H1 (cell line): ENCODE measurements around the gene NOS1AP. TPM values are rescaled to one million over a fixed set of nuclear protein-coding genes. Genes with fewer than 3 reads are reported as not detected.

Experiments used
- CTCF ChIA-PET: fragments of 300-600 bp; sonication (Branson Sonifier 250); formaldehyde crosslinking; loops from one replicate; lab custom pipeline; 2021; ENCODE audit not compliant: partially characterized antibody; lab: Charles Lee
- POLR2A ChIA-PET: fragments of 300-600 bp; sonication (Branson Sonifier 250); formaldehyde crosslinking; loops from one replicate; lab custom pipeline; 2021; ENCODE audit warnings: inconsistent platforms; ENCODE audit not compliant: partially characterized antibody; lab: Charles Lee
- DNase-seq, 2 experiments: peaks; one replicate each; pipeline versions ENCODE4 v3.0.0 to v3.0.0-alpha.2; 2010 to 2022; ENCODE audit warnings: low spot score in 2 of 2, low read depth in 1 of 2, mixed read lengths in 1 of 2
- FAIRE-seq: peaks from 2 replicates; lab custom pipeline; 2011; peaks lifted over from hg19 to GRCh38; lab: Jason Lieb, UNC
- H2AFZ ChIP-seq: 2 replicates; pipeline ENCODE4 v1.8.1; 2012; ENCODE audit warnings: low read length, inconsistent platforms
- H2AK5ac ChIP-seq: 2 replicates; pipeline ENCODE4 v1.6.1; 2013; ENCODE audit warnings: low read depth, low read length
- H2BK120ac ChIP-seq: replicated peaks from 2 replicates; pipeline ENCODE3; 2013; ENCODE audit warnings: low read depth, low read length, inconsistent platforms
- H2BK12ac ChIP-seq: 2 replicates; pipeline ENCODE4 v1.6.1; 2013; ENCODE audit warnings: low read depth, low read length
- H2BK15ac ChIP-seq: 2 replicates; pipeline ENCODE4 v1.6.1; 2013; ENCODE audit warnings: low read length
- H2BK20ac ChIP-seq: 2 replicates; pipeline ENCODE4 v1.6.1; 2013; ENCODE audit warnings: low read length
- H2BK5ac ChIP-seq: 2 replicates; pipeline ENCODE4 v1.6.1; 2013; ENCODE audit warnings: low read depth, low read length
- H3K14ac ChIP-seq: 2 replicates; pipeline ENCODE4 v1.6.1; 2013; ENCODE audit warnings: inconsistent platforms; ENCODE audit not compliant: insufficient read length
- H3K18ac ChIP-seq: 2 replicates; pipeline ENCODE4 v1.6.1; 2013; ENCODE audit warnings: low read length; ENCODE audit errors: extremely low read depth
- H3K23ac ChIP-seq: 2 replicates; pipeline ENCODE4 v1.6.1; 2013; ENCODE audit warnings: inconsistent platforms; ENCODE audit not compliant: insufficient read length
- H3K23me2 ChIP-seq: 2 replicates; pipeline ENCODE4 v1.6.1; 2013; ENCODE audit warnings: low read depth, low read length
- H3K27ac ChIP-seq: 2 replicates; pipeline ENCODE4 v1.6.1; 2011; ENCODE audit warnings: low read depth, low read length, inconsistent platforms
- H3K27me3 ChIP-seq, 4 experiments: replicated peaks in 1 of 4; 1 replicate in 1 of 4; 2 replicates in 3 of 4; pipeline versions ENCODE4 v1.6.1 to v1.8.1; 2011 to 2013; ENCODE audit warnings: low read length in 3 of 4, mild to moderate bottlenecking in 3 of 4, inconsistent platforms in 2 of 4, mixed read lengths in 2 of 4, moderate library complexity in 1 of 4; ENCODE audit not compliant: control insufficient read depth in 3 of 4, insufficient read depth in 3 of 4; ENCODE audit errors: extremely low read depth in 1 of 4
- H3K36me3 ChIP-seq, 4 experiments: 2 replicates each; pipeline versions ENCODE4 v1.6.1 to v1.8.1; 2011 to 2013; ENCODE audit warnings: mild to moderate bottlenecking in 4 of 4, low read length in 3 of 4, moderate library complexity in 2 of 4, control low read depth in 1 of 4, inconsistent platforms in 1 of 4; ENCODE audit not compliant: insufficient read depth in 4 of 4, control insufficient read depth in 2 of 4
- H3K4ac ChIP-seq: replicated peaks from 2 replicates; pipeline ENCODE3; 2013; ENCODE audit warnings: low read length, low read depth, mixed read lengths, inconsistent platforms; ENCODE audit not compliant: insufficient read length
- H3K4me1 ChIP-seq, 4 experiments: replicated peaks in 1 of 4; 1 replicate in 1 of 4; 2 replicates in 3 of 4; pipeline versions ENCODE4 v1.6.1 to v1.8.1; 2011 to 2013; ENCODE audit warnings: low read length in 3 of 4, inconsistent platforms in 2 of 4, mixed read lengths in 1 of 4; ENCODE audit not compliant: insufficient read depth in 4 of 4, control insufficient read depth in 3 of 4
- H3K4me2 ChIP-seq, 2 experiments: 2 replicates each; pipeline versions ENCODE4 v1.6.1 to v1.8.1; 2011 to 2013; ENCODE audit warnings: low read depth in 2 of 2, low read length in 2 of 2, control low read depth in 1 of 2, inconsistent platforms in 1 of 2, mild to moderate bottlenecking in 1 of 2; ENCODE audit not compliant: insufficient read depth in 1 of 2
- H3K4me3 ChIP-seq, 4 experiments: fragments of 200-600, 300-600 bp in 1 of 4; sonication (generic), shearing (Covaris generic), sonication (Bioruptor Twin) in 1 of 4; 2 replicates each; pipeline versions ENCODE4 v1.5.1 to v1.8.1; 2011 to 2016; ENCODE audit warnings: low read length in 4 of 4, low read depth in 3 of 4, control low read depth in 2 of 4, inconsistent platforms in 2 of 4, mild to moderate bottlenecking in 2 of 4, mixed read lengths in 1 of 4, moderate library complexity in 1 of 4; ENCODE audit not compliant: insufficient read depth in 2 of 4; ENCODE audit errors: extremely low read depth in 1 of 4
- H3K56ac ChIP-seq: replicated peaks from 2 replicates; pipeline ENCODE3; 2013; ENCODE audit warnings: low read depth, mild to moderate bottlenecking, mixed read lengths, low read length, inconsistent platforms; ENCODE audit not compliant: insufficient read length
- H3K79me1 ChIP-seq: 2 replicates; pipeline ENCODE4 v1.6.1; 2013; ENCODE audit warnings: low read depth, low read length, control low read depth
- H3K79me2 ChIP-seq, 2 experiments: 2 replicates each; pipeline versions ENCODE4 v1.6.1 to v1.8.1; 2012 to 2013; ENCODE audit warnings: low read length in 2 of 2, mild to moderate bottlenecking in 2 of 2, inconsistent platforms in 1 of 2; ENCODE audit not compliant: insufficient read depth in 2 of 2, control insufficient read depth in 1 of 2
- H3K9ac ChIP-seq, 4 experiments: replicated peaks in 1 of 4; 1 replicate in 1 of 4; 2 replicates in 3 of 4; pipeline versions ENCODE4 v1.6.1 to v1.8.1; 2011 to 2013; ENCODE audit warnings: low read depth in 3 of 4, low read length in 3 of 4, control low read depth in 2 of 4, mild to moderate bottlenecking in 2 of 4, moderate library complexity in 2 of 4, inconsistent platforms in 1 of 4; ENCODE audit errors: extremely low read depth in 1 of 4
- H3K9me3 ChIP-seq, 2 experiments: 2 replicates each; pipeline versions ENCODE4 v1.6.1 to v1.8.1; 2012 to 2013; ENCODE audit warnings: mild to moderate bottlenecking in 2 of 2, moderate library complexity in 2 of 2, control low read depth in 1 of 2, inconsistent platforms in 1 of 2, low read depth in 1 of 2, low read length in 1 of 2, mixed read lengths in 1 of 2; ENCODE audit not compliant: insufficient read depth in 2 of 2
- H4K20me1 ChIP-seq, 2 experiments: replicated peaks in 1 of 2; 2 replicates each; pipeline versions ENCODE3 to v1.8.1; 2011 to 2013; ENCODE audit warnings: inconsistent platforms in 2 of 2, low read length in 2 of 2, mild to moderate bottlenecking in 1 of 2; ENCODE audit not compliant: insufficient read depth in 2 of 2, control insufficient read depth in 1 of 2
- H4K5ac ChIP-seq: 2 replicates; pipeline ENCODE4 v1.6.1; 2013; ENCODE audit warnings: low read length, low read depth, mixed read lengths, inconsistent platforms; ENCODE audit not compliant: insufficient read length
- H4K8ac ChIP-seq: 2 replicates; pipeline ENCODE4 v1.8.0; 2013; ENCODE audit warnings: mild to moderate bottlenecking, moderate library complexity, low read length, inconsistent platforms; ENCODE audit not compliant: insufficient read depth; ENCODE audit errors: extremely low read depth
- H4K91ac ChIP-seq: replicated peaks from 2 replicates; pipeline ENCODE3; 2013; ENCODE audit warnings: low read length, mixed read lengths, inconsistent platforms; ENCODE audit not compliant: insufficient read length
- EP300 ChIP-seq, 2 experiments: IDR thresholded peaks; 1 replicate in 1 of 2; 2 replicates in 1 of 2; pipeline ENCODE4 v1.6.1; 2011 to 2012; ENCODE audit warnings: low read depth in 2 of 2, low read length in 2 of 2, mild to moderate bottlenecking in 2 of 2, borderline replicate concordance in 1 of 2, inconsistent platforms in 1 of 2, moderate library complexity in 1 of 2
- GTF2F1 ChIP-seq: IDR thresholded peaks from 2 replicates; pipeline ENCODE4 v1.6.1; 2012; ENCODE audit warnings: low read depth, low read length, improper control_type of control experiment, borderline replicate concordance
- NANOG ChIP-seq: IDR thresholded peaks from 2 replicates; pipeline ENCODE4 v1.6.1; 2011; ENCODE audit warnings: low read length, low read depth, mild to moderate bottlenecking, inconsistent platforms; ENCODE audit not compliant: insufficient read depth, poor library complexity, severe bottlenecking
- WGBS, 2 experiments: shearing (Covaris generic) in 1 of 2; methylation state at CpG; one replicate each; pipeline versions ENCODE4 v1.1.6 to v1.1.7; 2013 to 2015; ENCODE audit warnings: low lambda C conversion rate in 2 of 2, mixed read lengths in 2 of 2, inconsistent platforms in 1 of 2, low coverage in 1 of 2, missing lambda C conversion rate in 1 of 2; ENCODE audit not compliant: insufficient replicate concordance in 2 of 2, insufficient coverage in 1 of 2, insufficient read length in 1 of 2; ENCODE audit errors: extremely low coverage in 1 of 2, missing lambda C conversion rate in 1 of 2; 5-methylcytosine and 5-hydroxymethylcytosine counted together
- polyA plus RNA-seq, 7 experiments: library from polyadenylated mRNA; depleted of rRNA in 3 of 7; stranded (reverse) in 5 of 7; unstranded in 2 of 7; fragments of >200 nt in 5 of 7; fragments of 200-250 nt in 2 of 7; gene quantifications; 1 replicate in 5 of 7; 2 replicates in 1 of 7; 4 replicates in 1 of 7; pipeline versions ENCODE4 v1.2.1 to v1.2.3, GENCODE V29; 2011 to 2013; ENCODE audit warnings: missing spikeins in 2 of 7, mixed read lengths in 2 of 7
- total RNA-seq: library from RNA; stranded (reverse); fragmentation: NEBNext Ultra II Directional; extraction: Animal tissue kit (Norgen Biotek cat#: 25700); gene quantifications from 2 replicates; pipeline ENCODE4 v1.2.1, GENCODE V29; 2021

Gene NOS1AP
- total and polyA plus RNA-seq, 2 of the 8 experiments (the other 6 are each of a cell fraction or from before 2014, with no cell fraction given): 2.4 to 12.1 TPM

- WGBS, 2 experiments: 89% methylated on average over 5 of the region's 5 CpGs; no CpG with 5 or more reads in 1 of the 2 experiments
- CTCF ChIA-PET: interaction anchor here (0.6 to 1.1 kb wide), 2 partner anchors 22 to 41 kb away, joined by 3 read pairs; no protein-coding TSS in a partner anchor
- H2BK120ac ChIP-seq: no peak overlapping the region
- no peak overlapping the region for H2BK15ac ChIP-seq
- DNase-seq (no peak), FAIRE-seq (no peak)
- no peak overlapping the region for H2BK20ac ChIP-seq
- H3K4ac ChIP-seq: no peak overlapping the region
- H3K79me1 ChIP-seq: peaks cover 7% of the 10 kb centered on the region
- peaks cover 2 to 3% of the 10 kb centered on the region in 2 experiments for H4K20me1 ChIP-seq
- H3K14ac ChIP-seq: no peak overlapping the region
- H3K23ac ChIP-seq: no peak overlapping the region
- H3K9me3 ChIP-seq: no peaks in the 10 kb centered on the region
- H4K91ac ChIP-seq: no peak overlapping the region
- no peak overlapping the region for H3K4me2 ChIP-seq
- no peaks in the 10 kb centered on the region for H3K36me3 ChIP-seq
- no peak overlapping the region for H2BK5ac ChIP-seq
- H3K27me3 ChIP-seq: no peaks in the 10 kb centered on the region; a peak in 1 of 7 replicates
- POLR2A ChIA-PET: interaction anchor here (1.5 kb wide), 1 partner anchor 21 kb away, joined by 6 read pairs; no protein-coding TSS in a partner anchor
- no peak overlapping the region for H3K27ac ChIP-seq
- H3K56ac ChIP-seq: no peak overlapping the region
- no peak overlapping the region for H3K9ac ChIP-seq
- no peak overlapping the region for H4K5ac ChIP-seq
- H3K18ac ChIP-seq: 0 out of 2 replicates have a peak overlapping the region, but pooled peaks have one; percentile 3
- H2BK12ac ChIP-seq: no peak overlapping the region
- H3K23me2 ChIP-seq: no peaks in the 10 kb centered on the region
- no peak overlapping the region for H3K4me3 ChIP-seq
- H4K8ac ChIP-seq: no peak overlapping the region
- TF ChIP-seq GTF2F1 (no peak), NANOG (no peak), EP300 (IDR thresholded peaks at IDR 0.05; ENCODE audit: borderline replicate concordance in 1 of 2, low read depth in 2 of 2, low read length in 2 of 2) (no peak)
- H3K4me1 ChIP-seq: peaks cover 3 to 20% (median 8%) of the 10 kb centered on the region in 4 experiments
- H3K79me2 ChIP-seq: peaks cover 0 to 22% of the 10 kb centered on the region in 2 experiments; a peak in 2 of 4 replicates
- no peak overlapping the region for H2AFZ ChIP-seq
- peak overlapping the region; percentile 76; the same call in 1 of the 2 replicates for H2AK5ac ChIP-seq
Observed at GRCh38 chr1:162168261-162168660, 98.8 kb downstream of the NOS1AP start.
